IMR-90 (cell line): Measurements from ENCODE around the gene DYSF. TPM values are rescaled to one million over a fixed set of nuclear protein-coding genes. Genes with fewer than 3 reads are reported as not detected.

Experiments
- ATAC-seq: fragments of 200-7000 bp; cut with Tn5 transposase; 2 replicates; pipeline ENCODE4 v1.9.1; 2020; ENCODE audit warnings: low read depth, mild to moderate bottlenecking, moderate library complexity
- BruUV-seq: library from RNA; stranded (reverse); fragments of 400-500 nt; replicated peaks from 2 replicates; lab custom pipeline; 2021; lab: Mats Ljungman, UMichigan
- CTCF ChIA-PET: fragments of 300-600 bp; formaldehyde crosslinking; extraction: SDS; loops from one replicate; lab custom pipeline; 2021; ENCODE audit warnings: antibody characterized with exemption; lab: Yijun Ruan, JAX
- POLR2A ChIA-PET: fragments of 300-600 bp; sonication (Branson Sonifier 250); formaldehyde crosslinking; loops from one replicate; lab custom pipeline; 2022; ENCODE audit warnings: antibody characterized with exemption; ENCODE audit not compliant: unreplicated experiment; lab: Charles Lee
- DNase-seq: peaks from one replicate; pipeline ENCODE4 v3.0.0; 2013
- H2AFZ ChIP-seq: replicated peaks from 2 replicates; pipeline ENCODE3; 2013; ENCODE audit warnings: low read length, mild to moderate bottlenecking; ENCODE audit not compliant: poor library complexity
- H2AK5ac ChIP-seq: 2 replicates; pipeline ENCODE4 v1.6.1; 2013; ENCODE audit warnings: low read depth, low read length, inconsistent platforms
- H2AK9ac ChIP-seq: replicated peaks from 2 replicates; pipeline ENCODE3; 2013; ENCODE audit warnings: mild to moderate bottlenecking, low read depth, low read length, moderate library complexity; ENCODE audit not compliant: poor library complexity
- H2BK120ac ChIP-seq: 2 replicates; pipeline ENCODE4 v1.6.1; 2013; ENCODE audit warnings: low read depth, low read length, inconsistent platforms
- H2BK15ac ChIP-seq: 3 replicates; pipeline ENCODE4 v1.6.1; 2013; ENCODE audit warnings: low read depth, low read length, inconsistent platforms
- H2BK20ac ChIP-seq: 2 replicates; pipeline ENCODE4 v1.6.1; 2013; ENCODE audit warnings: low read depth, mild to moderate bottlenecking, inconsistent platforms, low read length, moderate library complexity
- H2BK5ac ChIP-seq: 2 replicates; pipeline ENCODE4 v1.6.1; 2013; ENCODE audit warnings: mild to moderate bottlenecking, low read depth, low read length, inconsistent platforms; ENCODE audit not compliant: poor library complexity, severe bottlenecking
- H3K14ac ChIP-seq: replicated peaks from 2 replicates; pipeline ENCODE4 v1.6.1; 2013; ENCODE audit warnings: low read depth, low read length, inconsistent platforms
- H3K18ac ChIP-seq: 2 replicates; pipeline ENCODE4 v1.6.1; 2013; ENCODE audit warnings: low read depth, low read length, control low read depth
- H3K23ac ChIP-seq: 2 replicates; pipeline ENCODE4 v1.6.1; 2013; ENCODE audit warnings: low read depth, low read length, inconsistent platforms
- H3K27ac ChIP-seq: 2 replicates; pipeline ENCODE4 v1.5.1; 2013; ENCODE audit warnings: mild to moderate bottlenecking, control low read depth, low read length; ENCODE audit not compliant: insufficient read depth
- H3K27me3 ChIP-seq: 2 replicates; pipeline ENCODE4 v1.6.1; 2013; ENCODE audit warnings: low read length; ENCODE audit not compliant: control insufficient read depth, insufficient read depth
- H3K36me3 ChIP-seq: 2 replicates; pipeline ENCODE4 v1.6.1; 2013; ENCODE audit warnings: low read length, mixed read lengths; ENCODE audit not compliant: control insufficient read depth, insufficient read depth
- H3K4ac ChIP-seq: 2 replicates; pipeline ENCODE4 v1.6.1; 2013; ENCODE audit warnings: low read depth, low read length, inconsistent platforms
- H3K4me1 ChIP-seq: 2 replicates; pipeline ENCODE4 v1.6.1; 2013; ENCODE audit warnings: low read length, mixed read lengths; ENCODE audit not compliant: control insufficient read depth, insufficient read depth
- H3K4me2 ChIP-seq: 2 replicates; pipeline ENCODE4 v1.6.1; 2013; ENCODE audit warnings: low read depth, mild to moderate bottlenecking, control low read depth, low read length, moderate library complexity
- H3K4me3 ChIP-seq: 2 replicates; pipeline ENCODE4 v1.5.1; 2013; ENCODE audit warnings: low read depth, mild to moderate bottlenecking, control low read depth, low read length, moderate library complexity; ENCODE audit not compliant: insufficient read depth
- H3K56ac ChIP-seq: 2 replicates; pipeline ENCODE4 v1.6.1; 2013; ENCODE audit warnings: low read length, inconsistent platforms; ENCODE audit not compliant: insufficient read depth; ENCODE audit errors: extremely low read depth
- H3K79me1 ChIP-seq, 2 experiments: 2 replicates each; pipeline ENCODE4 v1.6.1; 2013; ENCODE audit warnings: low read length in 2 of 2, inconsistent platforms in 1 of 2, low read depth in 1 of 2
- H3K9ac ChIP-seq: 2 replicates; pipeline ENCODE4 v1.6.1; 2013; ENCODE audit warnings: low read depth, low read length, control low read depth
- H3K9me1 ChIP-seq: 2 replicates; pipeline ENCODE4 v1.6.1; 2013; ENCODE audit warnings: low read length, inconsistent platforms; ENCODE audit not compliant: insufficient read depth
- H3K9me3 ChIP-seq: 2 replicates; pipeline ENCODE4 v1.6.1; 2013; ENCODE audit warnings: low read length; ENCODE audit not compliant: control insufficient read depth, insufficient read depth
- H4K20me1 ChIP-seq: 2 replicates; pipeline ENCODE4 v1.6.1; 2013; ENCODE audit warnings: low read length, inconsistent platforms; ENCODE audit not compliant: insufficient read depth
- H4K5ac ChIP-seq: 2 replicates; pipeline ENCODE4 v1.6.1; 2013; ENCODE audit warnings: mild to moderate bottlenecking, low read depth, low read length, control low read depth
- H4K8ac ChIP-seq, 2 experiments: 2 replicates each; pipeline ENCODE4 v1.6.1; 2013; ENCODE audit warnings: low read depth in 2 of 2, low read length in 2 of 2, control low read depth in 1 of 2, inconsistent platforms in 1 of 2
- H4K91ac ChIP-seq: 2 replicates; pipeline ENCODE4 v1.6.1; 2013; ENCODE audit warnings: low read depth, low read length, inconsistent platforms; ENCODE audit not compliant: insufficient read depth
- BHLHE40 ChIP-seq: fragments of 150-350 bp; IDR thresholded peaks from 2 replicates; pipeline ENCODE4 v1.6.1; 2016; ENCODE audit warnings: mild to moderate bottlenecking, low read depth, low read length
- CEBPB ChIP-seq: IDR thresholded peaks from 2 replicates; pipeline ENCODE4 v1.6.1; 2012; ENCODE audit warnings: low read depth, low read length, improper control_type of control experiment
- CHD1 ChIP-seq: IDR thresholded peaks from 2 replicates; pipeline ENCODE4 v1.6.1; 2012; ENCODE audit warnings: low read depth, low read length, improper control_type of control experiment
- CTCF ChIP-seq: conservative IDR thresholded peaks from 2 replicates; pipeline ENCODE4 v1.5.1; 2012; ENCODE audit warnings: mild to moderate bottlenecking, low read depth, low read length, improper control_type of control experiment
- ELK1 ChIP-seq: fragments of 150-350 bp; IDR thresholded peaks from 2 replicates; pipeline ENCODE4 v1.6.1; 2016; ENCODE audit warnings: low read depth, mild to moderate bottlenecking, low read length, moderate library complexity, borderline replicate concordance
- FOS ChIP-seq: fragments of 150-350 bp; IDR thresholded peaks from 2 replicates; pipeline ENCODE4 v1.6.1; 2016; ENCODE audit warnings: low read depth, low read length
- MAFK ChIP-seq: IDR thresholded peaks from 2 replicates; pipeline ENCODE4 v1.6.1; 2012; ENCODE audit warnings: low read depth, low read length, improper control_type of control experiment
- MAZ ChIP-seq: IDR thresholded peaks from 2 replicates; pipeline ENCODE4 v1.6.1; 2012; ENCODE audit warnings: low read depth, mild to moderate bottlenecking, low read length, improper control_type of control experiment, moderate library complexity, borderline replicate concordance
- MXI1 ChIP-seq: IDR thresholded peaks from 2 replicates; pipeline ENCODE4 v1.6.1; 2012; ENCODE audit warnings: low read depth, mild to moderate bottlenecking, low read length, moderate library complexity, borderline replicate concordance
- NFE2L2 ChIP-seq: fragments of 150-350 bp; IDR thresholded peaks from 2 replicates; pipeline ENCODE4 v1.6.1; 2016; ENCODE audit warnings: low read depth, mild to moderate bottlenecking, low read length
- POLR2A ChIP-seq: IDR thresholded peaks from 2 replicates; pipeline ENCODE4 v1.6.1; 2012; ENCODE audit warnings: mild to moderate bottlenecking, low read depth, low read length
- RAD21 ChIP-seq: IDR thresholded peaks from 2 replicates; pipeline ENCODE4 v1.6.1; 2012; ENCODE audit warnings: low read length, improper control_type of control experiment
- RCOR1 ChIP-seq: IDR thresholded peaks from 2 replicates; pipeline ENCODE4 v1.6.1; 2012; ENCODE audit warnings: mild to moderate bottlenecking, low read length, improper control_type of control experiment; ENCODE audit not compliant: insufficient replicate concordance
- RFX5 ChIP-seq: IDR thresholded peaks from 2 replicates; pipeline ENCODE4 v1.8.0; 2012; ENCODE audit warnings: low read depth, mild to moderate bottlenecking, low read length, moderate library complexity
- SMC3 ChIP-seq: fragments of 150-350 bp; IDR thresholded peaks from 2 replicates; pipeline ENCODE4 v1.6.1; 2016; ENCODE audit warnings: low read depth, mild to moderate bottlenecking, antibody characterized with exemption, low read length, moderate library complexity
- USF2 ChIP-seq: fragments of 150-350 bp; IDR thresholded peaks from 2 replicates; pipeline ENCODE4 v1.6.1; 2017; ENCODE audit warnings: mild to moderate bottlenecking, antibody characterized with exemption, low read length, low read depth
- WGBS, 2 experiments: methylation state at CpG; one replicate each; pipeline versions ENCODE4 v1.1.5 to v1.1.7; 2013; ENCODE audit warnings: missing lambda C conversion rate in 2 of 2; ENCODE audit not compliant: insufficient read length in 1 of 2; ENCODE audit errors: extremely low coverage in 2 of 2; 5-methylcytosine and 5-hydroxymethylcytosine counted together
- dilution Hi-C: fragments of 300-500 bp; cut with HindIII; formaldehyde crosslinking; loops from one replicate; pipeline ENCODE4 v1.14.3; 2018; ENCODE audit warnings: low sequenced_read_pairs; ENCODE audit not compliant: unreplicated experiment
- in situ Hi-C: fragments of 300-500 bp; cut with MboI; formaldehyde crosslinking; loops from 3 replicates; pipeline ENCODE4 v1.14.3; 2019; ENCODE audit warnings: low sequenced_read_pairs, inconsistent platforms, mixed read lengths
- intact Hi-C: fragments of 100-400 bp; cut with micrococcal nuclease; formaldehyde crosslinking; loops from 2 replicates; pipeline ENCODE4 v1.10.0; 2022
- polyA plus RNA-seq, 3 experiments: library from polyadenylated mRNA; depleted of rRNA; stranded (reverse); fragments of >200 nt; gene quantifications; 2 replicates each; pipeline ENCODE4 v1.2.3, GENCODE V29; 2012; ENCODE audit warnings: low replicate concordance in 1 of 3
- total RNA-seq: library from RNA; depleted of rRNA; stranded (reverse); fragments of >200 nt; gene quantifications from 2 replicates; pipeline ENCODE4 v1.2.3, GENCODE V29; 2012

The DYSF gene
- total and polyA plus RNA-seq, 2 of the 4 experiments (the other 2 are of a cell fraction) = 0.09 to 0.18 TPM

GRCh38 chr2:71516253-71516888 lies 63.0 kb downstream of the DYSF start:
- Histone ChIP-seq H3K56ac (no peak overlapping the region), H4K8ac (no peak overlapping the region), H4K20me1 (no peaks in the 10 kb centered on the region), H3K27me3 (peaks cover 47% of the 10 kb centered on the region), H2AFZ (no peak overlapping the region), H2BK5ac (no peak overlapping the region), H3K4me1 (no peaks in the 10 kb centered on the region), H3K4me2 (no peak overlapping the region), H3K9me1 (no peaks in the 10 kb centered on the region; the same call in 1 of the 2 replicates), H3K36me3 (no peaks in the 10 kb centered on the region), H3K4me3 (no peak overlapping the region), H2BK20ac (no peak overlapping the region), H2BK15ac (no peak overlapping the region), H2BK120ac (no peak overlapping the region), H2AK9ac (no peak overlapping the region), H3K18ac (no peak overlapping the region), H3K14ac (no peak overlapping the region), H3K9ac (no peak overlapping the region), H3K23ac (no peak overlapping the region), H2AK5ac (no peak overlapping the region), H4K5ac (no peak overlapping the region), H3K9me3 (no peaks in the 10 kb centered on the region), H3K79me1 (no peaks in the 10 kb centered on the region), H3K27ac (no peak overlapping the region), H3K4ac (no peak overlapping the region), H4K91ac (no peak overlapping the region)
- intact Hi-C loops = no loop called here
- dilution Hi-C loops = no loop called here
- POLR2A ChIA-PET = no interaction called here
- in situ Hi-C loops = no loop called here
- TF ChIP-seq MXI1 = no peak
- TF ChIP-seq MAFK = no peak
- no peak for TF ChIP-seq FOS
- TF ChIP-seq USF2 = no peak
- TF ChIP-seq MAZ = no peak
- no peak for TF ChIP-seq RAD21
- no peak for TF ChIP-seq CHD1
- no peak for TF ChIP-seq CTCF
- TF ChIP-seq ELK1 = no peak
- TF ChIP-seq RFX5 = no peak
- TF ChIP-seq POLR2A = no peak
- TF ChIP-seq BHLHE40 = no peak
- TF ChIP-seq NFE2L2 = no peak
- no peak for TF ChIP-seq CEBPB
- no peak for TF ChIP-seq RCOR1
- no peak for TF ChIP-seq SMC3
- 70% methylated on average over 12 of the region's 16 CpGs; no CpG with 5 or more reads in 1 of the 2 experiments for WGBS, 2 experiments
- CTCF ChIA-PET = no interaction called here
- DNase-seq = no peak
- BruUV-seq = no TSS peak
- no peak for ATAC-seq
